Measurements from ENCODE around the gene SIRT4. TPM values are rescaled to one million over a fixed set of nuclear protein-coding genes. Genes with fewer than 3 reads are reported as not detected.

Gene SIRT4
- total and polyA plus RNA-seq, 10 of the 15 experiments (the other 5 are each of a cell fraction or from before 2014, with no cell fraction given) = 0.19 to 0.98 (median 0.44) TPM

- TF ChIP-seq ZNF687 (IDR thresholded peaks at IDR 0.05) = peak; percentile 67
- peak; percentile 16; the same call in 1 of the 2 replicates for TF ChIP-seq ZBTB40 (IDR thresholded peaks at IDR 0.05; ENCODE audit: borderline replicate concordance)
- TF ChIP-seq MTA2 (IDR thresholded peaks at IDR 0.05; ENCODE audit: low read depth) = no peak
- no peak for TF ChIP-seq NFIC (IDR thresholded peaks at IDR 0.05; ENCODE audit: low read depth, low read length)
- TF ChIP-seq NR2C2 (IDR thresholded peaks at IDR 0.05; ENCODE audit: borderline replicate concordance, control insufficient read depth, insufficient read length, low read depth) = no peak
- no peak for TF ChIP-seq SRF (IDR thresholded peaks at IDR 0.05; ENCODE audit: low read depth in 2 of 2, low read length in 2 of 2)
- TF ChIP-seq POLR2AphosphoS5 (IDR thresholded peaks at IDR 0.05; ENCODE audit: low read length) = peak; percentile 89
- no peak for TF ChIP-seq ZBTB33 (IDR thresholded peaks at IDR 0.05)
- TF ChIP-seq ZNF622 (IDR thresholded peaks at IDR 0.05) = no peak
- peak; percentile 100 for TF ChIP-seq MAX (IDR thresholded peaks at IDR 0.05; ENCODE audit: low read depth, low read length)
- TF ChIP-seq IRF3 (IDR thresholded peaks at IDR 0.05) = peak; percentile 64; the same call in 1 of the 2 replicates
- TF ChIP-seq MLLT1 (IDR thresholded peaks at IDR 0.05) = no peak
- TF ChIP-seq NR2F1 (conservative IDR thresholded peaks at IDR 0.05) = no peak
- TF ChIP-seq CBX3 (IDR thresholded peaks at IDR 0.05; ENCODE audit: borderline replicate concordance, low read depth) = no peak
- 0 out of 2 replicates have a peak, but pooled peaks have one; percentile 19 for TF ChIP-seq RB1 (IDR thresholded peaks at IDR 0.05; ENCODE audit: borderline replicate concordance)
Measured at GRCh38 chr12:120317224-120318105, 15.3 kb downstream of the SIRT4 start (continued).

Measured in GM12878 (cell line).